EL (cell line): ENCODE measurements around the gene KDM1B.
"Not testable (repeated sequence)": the region's sequence is repeated elsewhere in the genome, so short reads cannot be mapped to it uniquely, and the experiment has no call there.

Experiments
- DNase-seq: peaks from one replicate; pipeline ENCODE4 v3.0.0-alpha.2; 2016

KDM1B gene

GRCh38 chr6:18155150-18155863, at the start of gene KDM1B:
Gene KDM1B (plus strand): TSS chr6:18155422. CDS start chr6:18159896, 4,474 bp downstream.
- DNase-seq = peak; percentile 99

- DNase-seq = no peak
Observed at GRCh38 chr6:18107061-18107460, 48.2 kb upstream of the KDM1B start.

GRCh38 chr6:18110162-18110561, 45.1 kb upstream of the KDM1B start:
- no peak for DNase-seq

GRCh38 chr6:18115356-18115755, 39.9 kb upstream of the KDM1B start:
- no peak for DNase-seq

- no peak for DNase-seq
Observed at GRCh38 chr6:18117136-18117535, 38.1 kb upstream of the KDM1B start.

GRCh38 chr6:18118330-18118729, 36.9 kb upstream of the KDM1B start:
- DNase-seq = no peak

- DNase-seq = no peak
Observed at GRCh38 chr6:18119236-18119635, 36.0 kb upstream of the KDM1B start.

GRCh38 chr6:18121580-18122127, 33.6 kb upstream of the KDM1B start:
- no peak for DNase-seq

- peak; percentile 88 for DNase-seq
Observed at GRCh38 chr6:18122128-18123093, 32.8 kb upstream of the KDM1B start, which contains the start of gene NHLRC1. Gene NHLRC1 (minus strand): TSS chr6:18122677. CDS start chr6:18122606, 71 bp downstream.

GRCh38 chr6:18126121-18126520, 29.1 kb upstream of the KDM1B start:
- DNase-seq = peak; percentile 28

GRCh38 chr6:18132346-18132745, 22.9 kb upstream of the KDM1B start:
- DNase-seq = no peak

- DNase-seq = no peak
Observed at GRCh38 chr6:18135171-18135570, 20.1 kb upstream of the KDM1B start.

GRCh38 chr6:18136260-18136659, 19.0 kb upstream of the KDM1B start:
- no peak for DNase-seq

GRCh38 chr6:18138906-18139305, 16.3 kb upstream of the KDM1B start:
- no peak for DNase-seq

GRCh38 chr6:18139935-18140621, 15.1 kb upstream of the KDM1B start:
- DNase-seq = no peak

- no peak for DNase-seq
Observed at GRCh38 chr6:18141805-18142590, 13.2 kb upstream of the KDM1B start.

GRCh38 chr6:18142591-18142861, 12.7 kb upstream of the KDM1B start:
- DNase-seq = no peak

- DNase-seq = peak; percentile 65
Observed at GRCh38 chr6:18147160-18147559, 8.1 kb upstream of the KDM1B start.

GRCh38 chr6:18147616-18148015, 7.6 kb upstream of the KDM1B start:
- no peak for DNase-seq

GRCh38 chr6:18148304-18149025, 6.8 kb upstream of the KDM1B start:
- peak; percentile 96 for DNase-seq

GRCh38 chr6:18151391-18151790, 3.8 kb upstream of the KDM1B start:
- not testable (repeated sequence) for DNase-seq

GRCh38 chr6:18151801-18152200, 3.4 kb upstream of the KDM1B start:
- no peak for DNase-seq
